ENCODE results near the gene ASAP3.

DNA sequence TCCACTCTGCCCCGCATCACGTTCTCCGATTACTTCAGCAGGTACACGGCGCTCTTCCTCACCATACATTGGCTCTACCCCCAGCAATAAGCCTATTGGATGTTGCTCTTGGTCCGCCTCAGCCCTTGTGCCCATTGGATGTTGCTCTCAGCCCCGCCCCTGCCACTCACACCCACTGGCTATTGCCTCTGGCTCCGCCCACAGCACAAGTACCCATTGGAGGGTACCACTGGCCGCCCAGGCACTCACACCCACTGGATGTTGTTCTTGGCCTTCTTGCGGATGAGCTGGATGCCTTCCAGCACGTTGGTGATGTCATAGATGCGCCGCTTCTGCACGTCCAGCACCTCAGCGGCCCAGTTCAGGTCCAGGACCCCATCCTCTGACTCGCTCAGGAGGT is 37.6 kb upstream of the ASAP3 start:
- TF ChIP-seq, protein P1, sequence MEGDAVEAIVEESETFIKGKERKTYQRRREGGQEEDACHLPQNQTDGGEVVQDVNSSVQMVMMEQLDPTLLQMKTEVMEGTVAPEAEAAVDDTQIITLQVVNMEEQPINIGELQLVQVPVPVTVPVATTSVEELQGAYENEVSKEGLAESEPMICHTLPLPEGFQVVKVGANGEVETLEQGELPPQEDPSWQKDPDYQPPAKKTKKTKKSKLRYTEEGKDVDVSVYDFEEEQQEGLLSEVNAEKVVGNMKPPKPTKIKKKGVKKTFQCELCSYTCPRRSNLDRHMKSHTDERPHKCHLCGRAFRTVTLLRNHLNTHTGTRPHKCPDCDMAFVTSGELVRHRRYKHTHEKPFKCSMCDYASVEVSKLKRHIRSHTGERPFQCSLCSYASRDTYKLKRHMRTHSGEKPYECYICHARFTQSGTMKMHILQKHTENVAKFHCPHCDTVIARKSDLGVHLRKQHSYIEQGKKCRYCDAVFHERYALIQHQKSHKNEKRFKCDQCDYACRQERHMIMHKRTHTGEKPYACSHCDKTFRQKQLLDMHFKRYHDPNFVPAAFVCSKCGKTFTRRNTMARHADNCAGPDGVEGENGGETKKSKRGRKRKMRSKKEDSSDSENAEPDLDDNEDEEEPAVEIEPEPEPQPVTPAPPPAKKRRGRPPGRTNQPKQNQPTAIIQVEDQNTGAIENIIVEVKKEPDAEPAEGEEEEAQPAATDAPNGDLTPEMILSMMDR (conservative IDR thresholded peaks at IDR 0.05), result no peak
- no peak for TF ChIP-seq ZFX (IDR thresholded peaks at IDR 0.05)
